Lower leg skin (tissue), 4 donors: Measurements from ENCODE around the gene STPG2. TPM values are rescaled to one million over a fixed set of nuclear protein-coding genes. Genes with fewer than 3 reads are reported as not detected.

Source experiments
- DNase-seq, 2 donors: peaks; one replicate each; pipeline ENCODE4 v3.0.0-alpha.2; 2019; ENCODE audit warnings: low spot score in 2 of 2
- H3K4me3 ChIP-seq: fragments of 200-600 bp; sonication (generic); 2 replicates; pipeline ENCODE4 v1.5.1; 2017; ENCODE audit warnings: mild to moderate bottlenecking, low read depth; ENCODE audit not compliant: poor library complexity, severe bottlenecking
- CTCF ChIP-seq, 3 donors: fragments of 450-650 bp; IDR thresholded peaks; one replicate each; pipeline ENCODE4 v1.5.1; 2016; ENCODE audit warnings: antibody characterized with exemption in 3 of 3, mild to moderate bottlenecking in 3 of 3, moderate library complexity in 2 of 3
- POLR2A ChIP-seq, 2 donors: fragments of 450-650 bp; IDR thresholded peaks; one replicate each; pipeline ENCODE4 v1.6.1; 2016 to 2017; ENCODE audit warnings: antibody characterized with exemption in 2 of 2, mild to moderate bottlenecking in 1 of 2, moderate library complexity in 1 of 2
- WGBS, 2 donors: methylation state at CpG; one replicate each; pipeline ENCODE4 v1.1.5; 2018; 5-methylcytosine and 5-hydroxymethylcytosine counted together
- intact Hi-C: fragments of 100-400 bp; cut with DNase I; formaldehyde crosslinking; loops from one replicate; pipeline ENCODE4 v1.15.0; 2023; ENCODE audit warnings: low total_unique reads
- total RNA-seq, 4 donors: library from RNA; depleted of rRNA; stranded (reverse); fragments of >200 nt; gene quantifications; one replicate each; pipeline ENCODE4 v1.1.0, GENCODE V29; 2016

Gene STPG2
- total RNA-seq, 4 donors from 2014 or later, result 0.21 to 0.84 (median 0.38) TPM

GRCh38 chr4:98170035-98170434 lies 26.8 kb upstream of the STPG2 start:
- intact Hi-C loops, result no loop called here
- TF ChIP-seq POLR2A (IDR thresholded peaks at IDR 0.05) (no peak), CTCF (IDR thresholded peaks at IDR 0.05) (no peak)
- no peak overlapping the region for H3K4me3 ChIP-seq
- DNase-seq, result no peak
- WGBS, 2 donors, result 63 to 74% methylated on average over 1 of the region's 1 CpG

DNA sequence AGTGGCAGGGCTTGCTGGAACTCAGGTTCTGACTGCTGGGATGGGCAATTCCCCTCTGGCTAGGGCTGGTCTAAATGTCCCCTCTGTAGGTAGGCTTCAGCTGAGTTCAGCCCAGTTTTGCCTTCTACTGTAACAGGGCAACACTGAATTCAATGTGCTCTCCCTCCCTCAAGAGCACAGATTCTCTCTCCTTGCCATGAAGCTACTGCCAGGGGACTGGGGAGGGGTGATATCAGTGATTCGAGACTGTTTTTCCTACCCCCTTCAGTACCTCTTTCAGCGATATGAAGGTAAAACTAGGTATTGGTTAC lies 23.4 kb upstream of the STPG2 start:
- no peak for TF ChIP-seq POLR2A (IDR thresholded peaks at IDR 0.05)
- TF ChIP-seq CTCF (IDR thresholded peaks at IDR 0.05), result no peak
- 79 to 81% methylated on average over 2 of the region's 2 CpGs for WGBS, 2 donors
- no peak overlapping the region for H3K4me3 ChIP-seq
- intact Hi-C loops, result no loop called here
- DNase-seq, result no peak

- DNase-seq, result no peak
- no peak for TF ChIP-seq CTCF (IDR thresholded peaks at IDR 0.05)
- TF ChIP-seq POLR2A (IDR thresholded peaks at IDR 0.05), result no peak
- intact Hi-C loops, result no loop called here
- 70 to 71% methylated on average over 7 of the region's 7 CpGs for WGBS, 2 donors
- H3K4me3 ChIP-seq, result no peak overlapping the region
Measured at GRCh38 chr4:98166025-98166730, 22.9 kb upstream of the STPG2 start.

DNA sequence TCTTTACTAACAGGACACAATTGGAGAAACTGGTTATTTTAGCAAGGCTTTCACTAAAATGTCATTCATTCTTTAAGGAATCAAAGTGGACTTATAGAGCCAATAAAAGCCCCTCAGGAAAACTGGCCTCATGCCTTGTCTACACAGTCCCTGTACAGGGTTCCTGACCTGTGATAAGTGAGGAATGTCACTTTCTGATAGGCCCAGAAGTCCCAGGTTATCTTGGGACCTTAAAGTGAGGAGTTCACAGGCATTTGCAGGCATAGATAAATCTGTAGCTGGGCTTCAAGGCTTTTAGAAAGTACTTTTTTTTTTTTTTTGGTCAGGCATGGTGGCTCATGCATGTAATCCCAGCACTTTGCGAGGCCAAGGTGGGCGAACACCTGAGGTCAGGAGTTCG lies 19.4 kb upstream of the STPG2 start:
- no peak overlapping the region for H3K4me3 ChIP-seq
- no peak for DNase-seq
- intact Hi-C loops, result no loop called here
- TF ChIP-seq CTCF (IDR thresholded peaks at IDR 0.05) (no peak), POLR2A (IDR thresholded peaks at IDR 0.05) (no peak)
- 88 to 97% methylated on average over 3 of the region's 3 CpGs for WGBS, 2 donors

GRCh38 chr4:98151145-98151924 lies 8.1 kb upstream of the STPG2 start:
- no peak overlapping the region for H3K4me3 ChIP-seq
- intact Hi-C loops, result no loop called here
- WGBS, 2 donors, result 75 to 76% methylated on average over 4 of the region's 4 CpGs
- TF ChIP-seq CTCF (IDR thresholded peaks at IDR 0.05) (no peak), POLR2A (IDR thresholded peaks at IDR 0.05) (no peak)
- no peak for DNase-seq
